GM13977 (cell line): Measurements from ENCODE around the gene POLA1.

ENCODE experiments used
- DNase-seq: peaks from one replicate; pipeline ENCODE4 v3.0.0; 2012; ENCODE audit warnings: low spot score
- in situ Hi-C: fragments of 300-500 bp; cut with MboI; formaldehyde crosslinking; loops from one replicate; pipeline ENCODE4 v1.12.0; 2022; ENCODE audit warnings: low sequenced_read_pairs, low pct_unique_long_range_greater_than_20kb, mixed read lengths, inconsistent platforms; ENCODE audit not compliant: unreplicated experiment
- TF ChIP-seq, protein P1 (sequence below): IDR thresholded peaks from 2 replicates; pipeline ENCODE4 v1.5.1; 2012; ENCODE audit warnings: mild to moderate bottlenecking, control low read depth; ENCODE audit not compliant: insufficient read depth; ENCODE audit errors: extremely low read depth, missing control alignments

POLA1 gene

DNA sequence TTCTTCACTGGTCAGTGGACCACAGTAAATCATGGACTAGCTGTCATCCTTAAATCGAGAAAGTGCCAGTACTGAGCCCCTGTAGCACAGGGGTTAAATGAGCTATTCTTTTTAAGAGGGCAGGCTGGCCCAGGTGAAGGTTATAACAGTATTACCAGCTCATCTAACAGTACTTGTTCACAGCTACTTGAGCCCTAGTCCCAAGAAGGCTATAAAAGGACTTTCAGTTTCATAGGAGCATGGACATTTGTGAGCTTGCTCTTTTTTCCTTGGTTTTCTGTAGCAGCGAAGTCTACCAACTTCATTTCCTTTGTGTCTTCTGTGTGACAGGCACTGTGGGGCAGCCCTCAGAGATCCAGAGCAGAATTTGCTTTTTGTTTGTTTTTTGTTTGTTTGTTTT is 261.0 kb downstream of the POLA1 start:
- in situ Hi-C loops = no loop called here
- TF ChIP-seq, protein P1, sequence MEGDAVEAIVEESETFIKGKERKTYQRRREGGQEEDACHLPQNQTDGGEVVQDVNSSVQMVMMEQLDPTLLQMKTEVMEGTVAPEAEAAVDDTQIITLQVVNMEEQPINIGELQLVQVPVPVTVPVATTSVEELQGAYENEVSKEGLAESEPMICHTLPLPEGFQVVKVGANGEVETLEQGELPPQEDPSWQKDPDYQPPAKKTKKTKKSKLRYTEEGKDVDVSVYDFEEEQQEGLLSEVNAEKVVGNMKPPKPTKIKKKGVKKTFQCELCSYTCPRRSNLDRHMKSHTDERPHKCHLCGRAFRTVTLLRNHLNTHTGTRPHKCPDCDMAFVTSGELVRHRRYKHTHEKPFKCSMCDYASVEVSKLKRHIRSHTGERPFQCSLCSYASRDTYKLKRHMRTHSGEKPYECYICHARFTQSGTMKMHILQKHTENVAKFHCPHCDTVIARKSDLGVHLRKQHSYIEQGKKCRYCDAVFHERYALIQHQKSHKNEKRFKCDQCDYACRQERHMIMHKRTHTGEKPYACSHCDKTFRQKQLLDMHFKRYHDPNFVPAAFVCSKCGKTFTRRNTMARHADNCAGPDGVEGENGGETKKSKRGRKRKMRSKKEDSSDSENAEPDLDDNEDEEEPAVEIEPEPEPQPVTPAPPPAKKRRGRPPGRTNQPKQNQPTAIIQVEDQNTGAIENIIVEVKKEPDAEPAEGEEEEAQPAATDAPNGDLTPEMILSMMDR = no peak
- DNase-seq = no peak

GRCh38 chrX:24955372-24955930 is 261.7 kb downstream of the POLA1 start:
- no peak for DNase-seq
- in situ Hi-C loops = no loop called here
- TF ChIP-seq, protein P1 = no peak

GRCh38 chrX:24956828-24957227 is 263.1 kb downstream of the POLA1 start:
- no peak for DNase-seq
- TF ChIP-seq, protein P1 = no peak
- in situ Hi-C loops = no loop called here

GRCh38 chrX:24961809-24962208 is 268.1 kb downstream of the POLA1 start:
- in situ Hi-C loops = no loop called here
- DNase-seq = no peak
- TF ChIP-seq, protein P1 = no peak

DNA sequence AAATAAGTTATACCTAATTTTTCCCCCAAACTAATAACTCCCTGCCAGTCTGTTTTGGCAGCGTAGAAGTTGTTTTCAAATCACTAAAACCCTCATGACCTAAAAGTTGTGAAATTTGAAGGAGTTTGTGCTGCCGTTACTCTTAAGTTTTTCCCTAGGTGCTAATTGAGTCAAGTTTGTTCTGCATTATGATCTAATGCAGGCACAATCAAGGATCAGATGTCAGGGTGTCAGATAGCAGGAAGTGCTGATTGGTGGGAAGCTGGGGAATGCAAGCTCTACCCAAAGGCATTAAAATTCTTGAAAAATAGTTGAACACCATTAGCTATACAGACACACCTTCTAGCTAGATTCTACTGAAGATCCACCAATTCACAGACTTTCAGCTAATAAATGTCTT is 270.1 kb downstream of the POLA1 start:
- TF ChIP-seq, protein P1 = no peak
- in situ Hi-C loops = no loop called here
- DNase-seq = no peak

DNA sequence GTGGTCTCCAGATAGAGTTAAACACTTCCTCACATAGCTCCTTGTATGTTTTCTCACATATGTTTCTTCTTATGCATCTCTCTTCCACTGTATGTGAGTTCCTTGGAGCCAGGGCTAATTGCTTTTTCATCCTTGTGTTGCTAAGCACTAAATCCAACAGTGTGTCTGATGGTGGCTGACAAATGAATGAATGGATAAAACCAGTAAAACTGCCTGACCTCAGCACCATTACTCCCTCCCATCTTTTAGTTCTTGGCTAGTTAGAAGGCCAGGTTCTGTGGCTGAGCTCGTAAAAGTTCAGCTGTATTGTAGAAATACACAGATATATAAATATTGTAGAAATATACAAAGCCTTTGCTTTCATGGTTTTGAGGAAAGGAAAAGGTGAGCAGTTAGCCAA is 271.7 kb downstream of the POLA1 start:
- in situ Hi-C loops = no loop called here
- TF ChIP-seq, protein P1 = no peak
- DNase-seq = no peak

DNA sequence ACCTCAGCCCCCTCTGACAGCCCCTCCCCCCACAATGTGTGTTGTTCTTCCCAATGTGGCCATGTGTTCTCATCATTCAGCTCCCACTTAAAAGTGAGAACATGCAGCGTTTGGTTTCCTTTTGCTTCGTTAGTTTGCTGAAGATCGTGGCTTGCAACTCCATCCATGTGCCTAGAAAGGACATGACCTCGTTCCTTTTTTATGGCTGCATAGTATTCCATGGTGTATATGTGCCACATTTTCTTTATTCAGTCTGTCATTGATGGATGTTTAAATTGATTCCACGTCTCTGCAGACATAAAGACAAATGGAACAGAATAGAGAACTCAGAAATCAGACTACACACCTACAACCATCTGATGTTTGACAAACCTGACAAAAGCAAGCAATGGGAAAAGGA is 276.1 kb downstream of the POLA1 start:
- DNase-seq = no peak
- TF ChIP-seq, protein P1 = no peak
- in situ Hi-C loops = no loop called here
